Measurements from ENCODE around the gene NRP2.

DNA sequence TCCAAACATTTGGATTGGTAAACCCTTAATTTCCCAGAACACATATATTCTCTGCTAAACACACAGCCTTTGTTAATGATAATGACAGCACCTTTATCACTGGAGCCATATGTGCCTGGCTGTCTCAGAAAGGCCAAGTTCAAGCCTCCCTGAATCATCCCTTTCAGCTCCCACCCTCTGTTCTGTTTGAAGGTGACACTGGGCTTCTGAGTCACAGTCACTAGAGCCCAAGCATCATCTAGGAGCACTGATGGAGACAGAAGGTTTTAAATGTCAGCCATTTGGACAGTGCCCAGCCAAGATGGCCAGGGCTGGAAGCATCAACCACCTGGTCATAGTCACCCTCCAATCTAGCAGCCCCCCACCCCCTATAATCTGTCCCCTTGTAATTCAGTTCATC is 80.6 kb downstream of the NRP2 start:
- no peak for TF ChIP-seq EZH2phosphoT487 (IDR thresholded peaks at IDR 0.05; ENCODE audit: borderline replicate concordance, low read depth, low read length)
- TF ChIP-seq, protein P1, sequence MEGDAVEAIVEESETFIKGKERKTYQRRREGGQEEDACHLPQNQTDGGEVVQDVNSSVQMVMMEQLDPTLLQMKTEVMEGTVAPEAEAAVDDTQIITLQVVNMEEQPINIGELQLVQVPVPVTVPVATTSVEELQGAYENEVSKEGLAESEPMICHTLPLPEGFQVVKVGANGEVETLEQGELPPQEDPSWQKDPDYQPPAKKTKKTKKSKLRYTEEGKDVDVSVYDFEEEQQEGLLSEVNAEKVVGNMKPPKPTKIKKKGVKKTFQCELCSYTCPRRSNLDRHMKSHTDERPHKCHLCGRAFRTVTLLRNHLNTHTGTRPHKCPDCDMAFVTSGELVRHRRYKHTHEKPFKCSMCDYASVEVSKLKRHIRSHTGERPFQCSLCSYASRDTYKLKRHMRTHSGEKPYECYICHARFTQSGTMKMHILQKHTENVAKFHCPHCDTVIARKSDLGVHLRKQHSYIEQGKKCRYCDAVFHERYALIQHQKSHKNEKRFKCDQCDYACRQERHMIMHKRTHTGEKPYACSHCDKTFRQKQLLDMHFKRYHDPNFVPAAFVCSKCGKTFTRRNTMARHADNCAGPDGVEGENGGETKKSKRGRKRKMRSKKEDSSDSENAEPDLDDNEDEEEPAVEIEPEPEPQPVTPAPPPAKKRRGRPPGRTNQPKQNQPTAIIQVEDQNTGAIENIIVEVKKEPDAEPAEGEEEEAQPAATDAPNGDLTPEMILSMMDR (conservative IDR thresholded peaks at IDR 0.05; ENCODE audit: low read length) = no peak
